K562 (cell line): ENCODE results near the gene EFNA2. TPM values are rescaled to one million over a fixed set of nuclear protein-coding genes. Genes with fewer than 3 reads are reported as not detected.
A peak's percentile ranks its signal among the peaks of the same experiment; 100 is the strongest.

Experiments used
- CREM ChIP-seq: IDR thresholded peaks from 2 replicates; pipeline ENCODE4 v1.6.1; 2014; ENCODE audit warnings: antibody characterized with exemption, low read depth
- EP400 ChIP-seq: fragments of 450-650 bp; IDR thresholded peaks from 2 replicates; pipeline ENCODE4 v1.6.1; 2017; ENCODE audit warnings: antibody characterized with exemption, mild to moderate bottlenecking, moderate library complexity
- MBD2 ChIP-seq: sonication (generic); IDR thresholded peaks from 2 replicates; pipeline ENCODE4 v1.6.1; 2016; ENCODE audit warnings: low read depth, borderline replicate concordance
- MEF2D ChIP-seq: conservative IDR thresholded peaks from 2 replicates; pipeline ENCODE4 v1.6.1; 2016; ENCODE audit warnings: low read depth, missing genetic modification characterization, missing compliant biosample characterization
- MTA3 ChIP-seq: fragments of 450-650 bp; formaldehyde crosslinking; IDR thresholded peaks from 2 replicates; pipeline ENCODE4 v1.6.1; 2017; ENCODE audit warnings: mild to moderate bottlenecking, borderline replicate concordance
- NCOR1 ChIP-seq: fragments of 450-650 bp; IDR thresholded peaks from 2 replicates; pipeline ENCODE4 v1.6.1; 2016; ENCODE audit warnings: mild to moderate bottlenecking, moderate library complexity
- NR2C2 ChIP-seq, 2 experiments: fragments of 200-800 bp in 1 of 2; sonication (Bioruptor generic) in 1 of 2; sonication (generic) in 1 of 2; formaldehyde crosslinking in 1 of 2; IDR thresholded peaks; 2 replicates each; pipeline versions ENCODE4 v1.6.1 to v1.8.0; 2016 to 2022; ENCODE audit warnings: mild to moderate bottlenecking in 1 of 2, missing compliant biosample characterization in 1 of 2, missing genetic modification characterization in 1 of 2, missing genetic modification reagents in 1 of 2
- SP1 ChIP-seq: sonication (generic); formaldehyde crosslinking; IDR thresholded peaks from 2 replicates; pipeline ENCODE4 v1.8.1; 2022; ENCODE audit warnings: mild to moderate bottlenecking, missing genetic modification reagents
- SREBF2 ChIP-seq: sonication (generic); formaldehyde crosslinking; IDR thresholded peaks from 2 replicates; pipeline ENCODE4 v1.4.0; 2020; ENCODE audit warnings: mild to moderate bottlenecking, missing genetic modification reagents
- UBTF ChIP-seq, 2 experiments: IDR thresholded peaks; 2 replicates each; pipeline ENCODE4 v1.6.1; 2012; ENCODE audit warnings: improper control_type of control experiment in 2 of 2, low read depth in 2 of 2, low read length in 2 of 2, borderline replicate concordance in 1 of 2
- ZFP91 ChIP-seq: sonication (generic); formaldehyde crosslinking; IDR thresholded peaks from 2 replicates; pipeline ENCODE4 v1.8.0; 2022; ENCODE audit warnings: mild to moderate bottlenecking, missing genetic modification reagents
- ZNF121 ChIP-seq: sonication (generic); formaldehyde crosslinking; conservative IDR thresholded peaks from 2 replicates; pipeline ENCODE4 v1.8.0; 2022; ENCODE audit warnings: missing genetic modification reagents
- polyA plus RNA-seq, 8 experiments: library from polyadenylated mRNA; depleted of rRNA in 4 of 8; stranded (reverse) in 5 of 8; unstranded in 3 of 8; fragments of >200 nt; fragmentation: Nextera tagmentation in 2 of 8; fragmentation: Illumina TruSeq in 1 of 8; extraction: Ambion mirVana in 2 of 8; extraction: Trizol in 1 of 8; gene quantifications; 2 replicates each; pipeline versions ENCODE4 v1.2.1 to v1.2.3, GENCODE V29; 2011 to 2014; ENCODE audit warnings: inconsistent platforms in 1 of 8, missing spikeins in 1 of 8
- total RNA-seq, 7 experiments: library from RNA; depleted of rRNA in 6 of 7; stranded (reverse); fragments of >200 nt in 6 of 7; fragmentation: Illumina TruSeq in 2 of 7; extraction: Trizol in 2 of 7; gene quantifications; 2 replicates each; pipeline versions ENCODE4 v1.2.1 to v1.2.3, GENCODE V29; 2011 to 2021; ENCODE audit warnings: low replicate concordance in 1 of 7
- TF ChIP-seq, protein P1 (sequence below), 3 experiments: IDR thresholded peaks in 2 of 3; conservative IDR thresholded peaks in 1 of 3; 2 replicates each; pipeline ENCODE4 v1.5.1; 2011 to 2012; ENCODE audit warnings: low read length in 3 of 3, mild to moderate bottlenecking in 3 of 3, control low read depth in 2 of 3, improper control_type of control experiment in 1 of 3, inconsistent platforms in 1 of 3, low read depth in 1 of 3, mixed read lengths in 1 of 3, moderate library complexity in 1 of 3; ENCODE audit not compliant: insufficient read depth in 2 of 3
- TF ChIP-seq, protein P2 (sequence below): conservative IDR thresholded peaks from 2 replicates; pipeline ENCODE4 v1.6.1; 2011; ENCODE audit warnings: low read depth, mild to moderate bottlenecking, low read length; ENCODE audit not compliant: control insufficient read depth
- TF ChIP-seq, protein P3 (sequence below): fragments of 200-800 bp; sonication (Bioruptor generic); IDR thresholded peaks from 2 replicates; pipeline ENCODE4 v1.6.1; 2017; ENCODE audit warnings: missing genetic modification characterization, missing compliant biosample characterization

EFNA2 gene
- total and polyA plus RNA-seq, 9 of the 15 experiments (the other 6 are each of a cell fraction or from before 2014, with no cell fraction given), result 0.11 to 0.44 (median 0.15) TPM; not detected in 6

DNA sequence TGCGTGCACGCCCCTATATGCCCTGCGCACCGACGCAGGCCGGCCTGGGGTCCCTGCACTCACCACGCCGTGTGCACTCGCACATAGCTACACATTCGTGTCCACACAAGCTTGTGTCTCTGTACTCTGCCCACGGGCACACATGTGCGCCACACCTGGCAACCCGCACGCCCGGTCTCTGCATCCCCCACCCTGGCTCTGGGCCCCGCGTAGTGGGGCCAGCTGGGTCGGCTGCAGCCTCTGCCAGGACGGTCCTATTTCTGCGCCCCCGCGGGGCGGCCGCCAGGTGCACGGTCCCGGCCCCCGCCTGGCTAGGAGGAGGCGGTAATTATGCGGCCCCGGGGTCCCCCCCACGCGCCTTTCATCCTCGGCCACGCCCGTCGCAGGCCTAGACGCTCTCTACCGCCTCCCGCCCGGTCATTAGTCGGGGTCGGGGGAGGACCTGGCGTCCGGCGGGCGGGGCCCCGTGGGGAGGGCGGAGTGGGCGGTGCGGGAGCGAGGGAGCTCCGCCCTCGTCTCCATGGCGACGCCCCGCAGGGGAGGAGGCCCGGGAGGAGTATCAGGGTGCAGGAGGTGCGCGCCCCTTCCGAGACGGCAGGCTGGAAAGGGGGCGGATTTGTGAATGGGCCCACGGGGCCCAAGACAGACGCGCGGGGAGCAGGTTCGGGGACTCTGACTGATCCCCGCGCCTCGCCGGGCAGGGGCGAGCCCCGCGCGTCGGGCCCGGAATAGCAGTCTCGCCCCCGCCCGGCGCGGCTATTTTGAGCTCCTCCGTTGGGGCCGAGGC lies 19.4 kb upstream of the EFNA2 start (continued):
- peak; percentile 36; the same call in 1 of the 2 replicates for TF ChIP-seq NCOR1
- TF ChIP-seq, protein P1, sequence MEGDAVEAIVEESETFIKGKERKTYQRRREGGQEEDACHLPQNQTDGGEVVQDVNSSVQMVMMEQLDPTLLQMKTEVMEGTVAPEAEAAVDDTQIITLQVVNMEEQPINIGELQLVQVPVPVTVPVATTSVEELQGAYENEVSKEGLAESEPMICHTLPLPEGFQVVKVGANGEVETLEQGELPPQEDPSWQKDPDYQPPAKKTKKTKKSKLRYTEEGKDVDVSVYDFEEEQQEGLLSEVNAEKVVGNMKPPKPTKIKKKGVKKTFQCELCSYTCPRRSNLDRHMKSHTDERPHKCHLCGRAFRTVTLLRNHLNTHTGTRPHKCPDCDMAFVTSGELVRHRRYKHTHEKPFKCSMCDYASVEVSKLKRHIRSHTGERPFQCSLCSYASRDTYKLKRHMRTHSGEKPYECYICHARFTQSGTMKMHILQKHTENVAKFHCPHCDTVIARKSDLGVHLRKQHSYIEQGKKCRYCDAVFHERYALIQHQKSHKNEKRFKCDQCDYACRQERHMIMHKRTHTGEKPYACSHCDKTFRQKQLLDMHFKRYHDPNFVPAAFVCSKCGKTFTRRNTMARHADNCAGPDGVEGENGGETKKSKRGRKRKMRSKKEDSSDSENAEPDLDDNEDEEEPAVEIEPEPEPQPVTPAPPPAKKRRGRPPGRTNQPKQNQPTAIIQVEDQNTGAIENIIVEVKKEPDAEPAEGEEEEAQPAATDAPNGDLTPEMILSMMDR (IDR thresholded peaks at IDR 0.05 in 2 of 3, conservative IDR thresholded peaks at IDR 0.05 in 1 of 3; ENCODE audit: insufficient read depth in 2 of 3, low read depth in 1 of 3, low read length in 3 of 3), result peak in 1 of 3 experiments; percentile 10; a peak in 1 of 6 replicates
- peak; percentile 87 for TF ChIP-seq SP1 (CRISPR knock-in tag)
- TF ChIP-seq MEF2D (tag), result peak; percentile 59
- no peak for TF ChIP-seq ZNF121 (CRISPR knock-in tag)
- TF ChIP-seq ZFP91 (CRISPR knock-in tag), result 0 out of 2 replicates have a peak, but pooled peaks have one; percentile 24
- TF ChIP-seq EP400, result no peak; the same call in 1 of the 2 replicates
- TF ChIP-seq, protein P2, sequence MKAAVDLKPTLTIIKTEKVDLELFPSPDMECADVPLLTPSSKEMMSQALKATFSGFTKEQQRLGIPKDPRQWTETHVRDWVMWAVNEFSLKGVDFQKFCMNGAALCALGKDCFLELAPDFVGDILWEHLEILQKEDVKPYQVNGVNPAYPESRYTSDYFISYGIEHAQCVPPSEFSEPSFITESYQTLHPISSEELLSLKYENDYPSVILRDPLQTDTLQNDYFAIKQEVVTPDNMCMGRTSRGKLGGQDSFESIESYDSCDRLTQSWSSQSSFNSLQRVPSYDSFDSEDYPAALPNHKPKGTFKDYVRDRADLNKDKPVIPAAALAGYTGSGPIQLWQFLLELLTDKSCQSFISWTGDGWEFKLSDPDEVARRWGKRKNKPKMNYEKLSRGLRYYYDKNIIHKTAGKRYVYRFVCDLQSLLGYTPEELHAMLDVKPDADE, result no peak
- TF ChIP-seq MBD2, result 0 out of 2 replicates have a peak, but pooled peaks have one; percentile 40
- TF ChIP-seq UBTF (IDR thresholded peaks at IDR 0.05; ENCODE audit: borderline replicate concordance in 1 of 2, low read depth in 2 of 2, low read length in 2 of 2), result 0 out of 4 replicates have a peak, but pooled peaks have one; percentile 24 to 53
- peak; percentile 92 for TF ChIP-seq CREM
- TF ChIP-seq MTA3, result peak; percentile 52; the same call in 1 of the 2 replicates
- TF ChIP-seq NR2C2 (CRISPR knock-in tag; IDR thresholded peaks at IDR 0.05), result no peak; the same call in 1 of the 2 replicates
- TF ChIP-seq NR2C2 (tag; IDR thresholded peaks at IDR 0.05), result peak; percentile 70
- TF ChIP-seq, protein P3, sequence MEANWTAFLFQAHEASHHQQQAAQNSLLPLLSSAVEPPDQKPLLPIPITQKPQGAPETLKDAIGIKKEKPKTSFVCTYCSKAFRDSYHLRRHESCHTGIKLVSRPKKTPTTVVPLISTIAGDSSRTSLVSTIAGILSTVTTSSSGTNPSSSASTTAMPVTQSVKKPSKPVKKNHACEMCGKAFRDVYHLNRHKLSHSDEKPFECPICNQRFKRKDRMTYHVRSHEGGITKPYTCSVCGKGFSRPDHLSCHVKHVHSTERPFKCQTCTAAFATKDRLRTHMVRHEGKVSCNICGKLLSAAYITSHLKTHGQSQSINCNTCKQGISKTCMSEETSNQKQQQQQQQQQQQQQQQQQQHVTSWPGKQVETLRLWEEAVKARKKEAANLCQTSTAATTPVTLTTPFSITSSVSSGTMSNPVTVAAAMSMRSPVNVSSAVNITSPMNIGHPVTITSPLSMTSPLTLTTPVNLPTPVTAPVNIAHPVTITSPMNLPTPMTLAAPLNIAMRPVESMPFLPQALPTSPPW (CRISPR knock-in tag), result peak; percentile 97
- TF ChIP-seq SREBF2 (CRISPR knock-in tag), result no peak
